CD4-positive, alpha-beta T cell treated with Interleukin-6 for 4 hours (primary cell): Measurements from ENCODE around the gene ARHGAP27.

Source experiments
- DNase-seq: peaks from one replicate; pipeline ENCODE4 v3.0.0-alpha.2; 2020; ENCODE audit warnings: mixed read lengths

The ARHGAP27 gene

GRCh38 chr17:45405250-45406086, 27.2 kb downstream of the ARHGAP27 start:
- peak; percentile 13 for DNase-seq

DNA sequence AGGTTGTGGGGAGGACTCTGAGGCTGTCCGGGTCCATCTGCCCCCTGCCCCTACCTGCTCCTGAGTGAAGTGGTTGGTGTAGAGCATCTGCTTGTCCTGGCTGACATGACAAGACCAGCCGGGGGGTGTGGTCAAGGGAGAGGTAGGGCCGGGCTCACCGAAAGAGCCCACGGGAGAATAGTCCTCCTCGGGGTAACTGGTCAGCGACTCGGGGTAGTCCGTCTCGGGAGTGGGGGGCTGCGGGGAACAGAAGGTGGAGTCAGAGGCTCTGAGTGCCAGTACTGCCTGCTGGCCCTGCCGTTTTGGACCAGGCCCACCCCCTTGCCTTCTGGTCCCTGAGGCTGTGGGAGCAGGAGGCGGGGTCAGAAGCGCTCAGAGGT, 27.8 kb downstream of the ARHGAP27 start:
- DNase-seq = no peak

DNA sequence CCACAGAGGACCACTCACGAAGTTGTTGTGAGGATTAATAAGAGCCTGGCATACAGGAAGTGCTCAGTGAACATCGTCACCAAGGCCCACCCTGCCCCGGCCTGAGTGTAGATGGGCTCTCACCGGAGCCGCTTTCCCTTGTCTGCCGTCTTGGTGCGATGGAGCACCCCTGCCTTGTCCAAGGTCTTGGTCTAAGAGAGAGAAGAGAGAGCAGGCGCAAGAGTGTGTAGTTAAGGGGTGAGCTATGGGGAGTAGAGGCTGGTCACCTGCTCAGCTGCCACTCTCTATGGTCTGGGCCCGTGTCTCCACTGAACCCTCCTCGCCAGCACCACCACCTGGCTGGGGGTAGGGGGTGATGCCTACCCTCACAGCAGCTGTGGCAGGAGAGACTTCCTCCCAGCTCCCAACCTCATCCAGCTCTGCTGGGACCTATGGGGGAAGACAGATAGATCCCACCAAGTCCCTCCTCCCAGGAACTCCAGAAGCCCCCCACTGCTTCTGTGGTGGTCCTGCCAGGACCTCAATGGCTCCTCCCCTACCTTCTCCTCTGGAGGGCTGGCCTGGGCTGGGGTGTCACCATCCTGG, 28.7 kb downstream of the ARHGAP27 start:
- no peak for DNase-seq

- DNase-seq = no peak
Measured at GRCh38 chr17:45402916-45403315, 29.8 kb downstream of the ARHGAP27 start.

GRCh38 chr17:45398800-45399199, 33.9 kb downstream of the ARHGAP27 start:
- no peak for DNase-seq

DNA sequence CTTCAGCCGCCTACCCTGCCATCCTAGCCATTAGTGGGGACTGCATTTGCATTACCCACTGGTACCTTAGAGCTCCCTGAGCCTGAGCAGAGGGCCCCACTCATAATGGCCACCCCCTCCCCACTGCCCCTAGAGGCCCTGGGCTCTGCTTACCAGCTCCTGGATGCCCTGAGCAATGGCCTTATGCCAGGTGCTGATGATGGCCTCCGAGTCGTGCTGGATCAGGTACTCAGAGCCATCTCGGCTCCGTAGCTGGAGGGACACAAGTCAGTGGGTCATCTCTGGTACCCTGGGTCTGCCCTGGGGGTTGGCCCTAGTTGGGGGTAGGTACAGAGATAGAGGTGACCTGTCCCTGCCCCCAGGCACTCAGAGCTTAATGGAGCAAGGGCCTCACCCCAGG, 34.9 kb downstream of the ARHGAP27 start:
- DNase-seq = no peak

- DNase-seq = no peak
Measured at GRCh38 chr17:45396496-45397205, 36.0 kb downstream of the ARHGAP27 start.

- DNase-seq = no peak
Measured at GRCh38 chr17:45395569-45396415, 36.9 kb downstream of the ARHGAP27 start.

GRCh38 chr17:45394913-45395568, 37.6 kb downstream of the ARHGAP27 start:
- DNase-seq = peak; percentile 61

DNA sequence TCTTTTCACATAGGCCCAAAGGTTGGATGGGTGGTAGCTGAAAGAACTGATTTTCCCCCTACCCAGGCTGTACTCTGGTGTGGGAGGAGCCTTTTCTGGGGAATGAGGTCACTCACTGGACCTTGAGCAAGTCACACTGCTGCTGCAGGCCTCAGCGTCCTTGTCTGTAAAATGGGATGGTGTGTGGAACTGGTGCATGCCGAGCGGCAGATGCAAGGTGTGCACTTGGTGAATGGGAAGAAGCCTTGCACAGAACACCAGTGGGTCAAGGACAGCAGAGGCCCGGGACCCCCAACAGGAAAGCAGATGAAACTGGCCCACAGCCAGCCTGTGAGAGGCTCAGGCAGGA, 38.1 kb downstream of the ARHGAP27 start:
- DNase-seq = no peak

GRCh38 chr17:45394091-45394490, 38.6 kb downstream of the ARHGAP27 start:
- DNase-seq = no peak

DNA sequence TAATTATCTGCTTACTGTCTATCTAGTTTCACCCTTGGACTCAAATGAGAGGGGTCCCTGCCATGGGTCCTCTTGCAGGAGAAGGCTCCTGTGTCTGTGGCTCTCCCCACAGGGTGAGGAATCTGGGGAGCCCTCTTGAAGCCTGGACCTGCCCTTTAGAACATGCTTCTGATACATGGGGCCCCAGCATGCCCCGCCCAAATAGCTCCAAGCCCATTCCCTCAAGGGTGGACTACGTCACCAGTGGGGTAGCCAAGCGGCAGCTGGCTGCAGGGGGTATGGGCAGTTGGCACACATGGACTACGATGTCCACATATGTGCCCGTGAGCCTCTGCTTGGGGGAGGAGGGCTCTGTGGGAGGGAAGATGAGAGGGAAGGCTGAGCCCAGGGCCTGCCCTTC, 39.3 kb downstream of the ARHGAP27 start:
- no peak for DNase-seq

DNA sequence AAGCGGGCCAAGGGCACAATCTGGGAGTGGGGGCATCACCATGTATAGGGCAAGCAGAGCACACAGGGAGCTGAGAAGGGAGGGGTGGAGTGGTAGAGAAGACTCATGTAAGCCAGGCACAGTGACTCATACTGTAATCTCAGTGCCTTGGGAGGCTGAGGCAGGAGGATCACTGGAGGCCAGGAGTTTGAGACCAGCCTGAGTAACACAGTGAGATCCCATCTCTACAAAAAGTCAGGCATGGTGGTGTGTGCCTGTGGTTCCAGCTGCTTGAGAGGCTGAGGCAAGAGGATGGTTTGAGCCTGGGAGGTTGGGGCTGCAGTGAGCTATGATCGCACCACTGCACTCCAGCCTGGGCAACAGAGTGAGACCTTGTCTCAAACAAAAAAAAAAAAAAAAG, 40.8 kb downstream of the ARHGAP27 start:
- no peak for DNase-seq

- no peak for DNase-seq
Measured at GRCh38 chr17:45391291-45391690, 41.4 kb downstream of the ARHGAP27 start.

DNA sequence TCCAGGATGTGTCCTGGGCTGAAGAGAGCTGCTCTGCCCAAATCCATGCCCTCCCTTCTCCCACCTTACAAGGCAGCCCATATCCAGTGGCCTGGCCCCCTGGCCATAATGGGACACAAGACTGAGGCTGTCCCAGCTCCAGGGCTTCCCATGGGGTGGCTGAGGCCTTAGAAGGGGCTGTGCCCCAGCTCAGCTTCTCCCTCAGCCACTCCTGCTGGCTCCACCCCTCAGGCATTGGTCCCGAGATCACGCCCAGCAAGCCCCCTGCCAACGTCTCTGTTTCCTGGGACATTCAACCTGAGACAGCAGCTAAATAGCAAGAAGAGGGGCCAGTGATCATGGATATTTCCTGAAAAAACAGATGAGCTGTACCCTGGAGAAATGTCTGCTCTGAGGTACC, 43.3 kb downstream of the ARHGAP27 start:
- DNase-seq = no peak

GRCh38 chr17:45388604-45389325, 43.9 kb downstream of the ARHGAP27 start:
- no peak for DNase-seq

DNA sequence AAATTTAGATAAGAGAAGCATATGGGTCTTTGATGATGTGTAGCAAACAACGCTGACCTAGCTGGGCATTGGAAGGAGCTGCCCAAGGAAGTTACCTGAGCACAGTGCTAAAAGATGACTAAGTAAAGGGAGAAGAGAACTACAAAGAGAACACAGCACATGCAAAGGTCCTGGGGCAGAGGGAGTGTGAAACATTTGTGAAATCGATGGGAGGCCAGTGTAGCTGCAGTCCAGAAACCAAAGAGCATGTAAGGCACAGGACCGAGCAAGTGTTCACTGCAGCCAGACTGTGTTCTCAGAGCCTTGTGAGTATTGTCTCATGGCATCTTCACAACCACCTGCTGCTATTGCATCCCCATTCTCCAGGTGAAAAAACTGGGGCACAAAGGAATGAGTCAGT, 44.9 kb downstream of the ARHGAP27 start:
- DNase-seq = no peak

GRCh38 chr17:45386178-45386577, 46.5 kb downstream of the ARHGAP27 start:
- no peak for DNase-seq

DNA sequence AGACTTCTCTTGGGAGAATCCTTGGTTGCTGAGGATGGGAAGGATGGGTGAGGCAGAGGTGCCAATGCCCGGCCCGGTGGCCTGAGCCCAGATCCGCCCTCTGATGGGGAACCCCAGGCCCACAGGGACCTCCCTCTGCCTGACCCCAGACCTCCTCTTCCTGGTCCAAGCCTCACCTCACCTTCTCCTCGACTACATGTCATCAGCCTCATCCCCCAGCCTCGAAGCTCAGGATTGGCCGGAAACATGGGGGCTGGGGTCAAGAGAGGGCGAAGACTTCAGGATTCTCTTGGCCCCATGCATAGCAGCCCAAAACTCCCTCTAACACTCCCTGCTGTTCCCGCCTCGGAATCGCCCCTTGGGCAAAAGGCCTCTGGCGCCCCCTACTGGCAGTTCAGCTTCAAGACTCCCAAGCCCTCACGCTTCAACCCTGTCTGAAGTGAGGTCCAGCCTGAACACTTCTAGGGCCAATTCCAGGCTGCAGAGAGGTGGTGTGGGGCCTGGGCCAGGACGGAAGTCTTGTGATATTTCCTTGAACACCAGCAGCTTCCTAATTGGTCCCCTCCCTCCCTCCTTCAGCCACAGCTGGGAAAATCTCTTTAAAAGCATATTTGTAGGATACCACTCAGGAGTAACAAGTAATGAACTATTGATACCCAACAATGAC, 47.2 kb downstream of the ARHGAP27 start:
- DNase-seq = peak; percentile 94

DNA sequence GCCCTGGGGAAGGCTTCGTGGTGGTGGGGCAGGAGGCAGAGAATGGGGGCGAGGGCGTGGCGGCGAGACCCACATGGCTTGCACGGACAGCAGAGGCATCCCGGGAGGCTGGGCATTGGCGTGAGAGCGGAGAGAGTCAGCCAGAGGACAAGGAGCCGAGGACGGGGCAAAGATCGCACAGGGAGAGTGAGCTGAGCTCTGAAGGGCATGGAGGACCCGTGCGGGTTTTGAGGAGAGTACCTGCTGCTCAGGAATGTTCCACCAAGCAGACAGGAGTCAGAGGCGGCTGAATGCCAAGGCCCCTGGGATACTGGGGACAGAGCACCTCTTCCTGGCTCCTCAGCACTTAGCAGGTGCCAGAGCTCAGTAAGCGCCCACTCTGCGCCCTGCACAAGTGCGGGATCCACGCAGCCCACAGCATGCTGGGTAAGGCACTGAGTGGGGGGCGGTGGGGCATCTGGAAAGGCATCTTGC, 47.8 kb downstream of the ARHGAP27 start:
- no peak for DNase-seq
